DMS53 treated with DMSO at 0.1 percent for 48 hours (cell line): ENCODE data around the gene TAPT1.

Source experiments
- DNase-seq: peaks from one replicate; lab custom pipeline; 2025; ENCODE audit not compliant: unreplicated experiment; lab: John Stamatoyannopoulos, UW

The TAPT1 gene

DNA sequence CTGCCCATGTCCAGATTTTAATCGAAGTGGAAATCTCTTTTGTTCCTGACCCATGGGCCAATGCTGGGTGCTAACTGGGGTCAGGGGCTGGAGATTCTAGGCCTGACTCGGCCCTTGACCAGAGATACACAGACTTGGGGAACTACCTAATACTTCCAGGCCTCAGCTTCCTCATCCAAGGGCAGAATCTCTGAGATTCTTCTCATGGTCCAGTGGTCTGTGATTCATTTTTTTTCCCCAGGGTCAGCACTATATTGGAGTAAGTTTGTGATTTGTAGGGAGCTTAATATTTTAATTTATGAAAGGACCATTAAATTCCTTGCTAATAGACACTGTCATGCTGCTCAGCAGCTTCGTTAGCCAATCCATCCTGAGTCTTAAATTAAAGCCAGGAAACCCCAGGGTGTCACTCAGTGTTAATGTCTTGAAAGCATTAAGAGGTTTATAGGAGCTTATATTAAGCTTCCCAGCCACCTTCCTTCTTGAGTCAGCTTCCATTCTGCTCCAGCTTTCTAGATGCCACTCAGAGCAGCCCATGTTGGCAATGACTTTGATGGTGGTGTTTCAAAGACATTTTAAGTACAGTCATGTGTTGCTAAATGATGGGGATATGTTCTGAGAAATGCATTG, 115.5 kb downstream of the TAPT1 start:
- DNase-seq: no peak
